ENCODE results near the gene LCOR. TPM values are rescaled to one million over a fixed set of nuclear protein-coding genes. Genes with fewer than 3 reads are reported as not detected.

LCOR gene
- total and polyA plus RNA-seq, 9 of the 15 experiments (the other 6 are each of a cell fraction or from before 2014, with no cell fraction given) = 3.6 to 25.2 (median 14.4) TPM

DNA sequence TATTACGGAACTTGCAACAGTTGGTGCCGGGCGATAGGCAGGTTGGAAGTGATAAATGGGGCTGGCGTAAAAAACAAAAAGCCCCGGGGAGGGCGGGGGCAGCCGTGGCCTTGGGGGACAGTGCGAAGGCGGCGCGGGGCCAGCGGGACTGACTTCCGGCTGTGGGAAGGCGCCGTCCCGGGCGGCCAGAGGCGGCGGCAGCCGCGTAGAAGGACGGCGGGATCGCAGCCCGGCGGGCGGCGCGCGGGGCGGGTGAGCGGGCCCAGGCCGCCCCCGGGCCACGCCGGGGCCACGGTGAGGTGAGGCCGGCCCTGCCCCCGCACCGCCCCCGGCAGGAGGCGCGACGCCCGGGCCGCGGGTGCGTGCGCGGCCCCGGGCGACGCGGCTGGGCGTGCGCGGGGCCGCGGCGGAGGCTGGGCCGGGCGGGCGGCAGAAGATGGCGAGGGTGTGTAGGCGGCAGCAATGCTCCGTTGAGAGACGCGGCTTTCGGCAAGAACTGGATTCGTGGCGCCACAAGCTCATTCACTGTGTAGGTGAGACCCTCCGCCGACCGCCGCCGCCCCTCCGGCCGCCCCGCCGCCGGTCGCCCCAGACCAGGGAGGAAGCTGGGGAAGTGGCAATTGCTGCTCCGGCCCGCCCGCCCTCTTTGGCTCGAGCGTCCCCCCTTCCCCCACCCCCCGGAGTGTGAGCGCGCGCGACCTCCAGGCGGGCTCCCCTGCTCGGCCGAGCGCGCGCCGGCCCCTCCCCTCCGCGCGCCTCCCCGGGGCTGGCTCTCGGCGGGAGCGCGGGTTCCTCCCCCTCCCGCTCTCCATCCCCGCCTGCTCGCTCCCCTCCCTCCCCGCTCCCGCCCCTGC, at the start of gene LCOR (continued):
- TF ChIP-seq ZNF655 (CRISPR knock-in tag; IDR thresholded peaks at IDR 0.05) (no peak), XRCC4 (IDR thresholded peaks at IDR 0.05; ENCODE audit: extremely low read depth, insufficient read depth, insufficient read length) (no peak), IRF9 (tag; IDR thresholded peaks at IDR 0.05) (no peak), ZBTB1 (CRISPR knock-in tag; IDR thresholded peaks at IDR 0.05; ENCODE audit: borderline replicate concordance, low read depth) (no peak), COPS2 (conservative IDR thresholded peaks at IDR 0.05) (no peak), FOXA3 (CRISPR knock-in tag; conservative IDR thresholded peaks at IDR 0.05 in 1 of 2, IDR thresholded peaks at IDR 0.05 in 1 of 2) (no peak), KDM1A (IDR thresholded peaks at IDR 0.05) (no peak)
- TF ChIP-seq, protein P1, sequence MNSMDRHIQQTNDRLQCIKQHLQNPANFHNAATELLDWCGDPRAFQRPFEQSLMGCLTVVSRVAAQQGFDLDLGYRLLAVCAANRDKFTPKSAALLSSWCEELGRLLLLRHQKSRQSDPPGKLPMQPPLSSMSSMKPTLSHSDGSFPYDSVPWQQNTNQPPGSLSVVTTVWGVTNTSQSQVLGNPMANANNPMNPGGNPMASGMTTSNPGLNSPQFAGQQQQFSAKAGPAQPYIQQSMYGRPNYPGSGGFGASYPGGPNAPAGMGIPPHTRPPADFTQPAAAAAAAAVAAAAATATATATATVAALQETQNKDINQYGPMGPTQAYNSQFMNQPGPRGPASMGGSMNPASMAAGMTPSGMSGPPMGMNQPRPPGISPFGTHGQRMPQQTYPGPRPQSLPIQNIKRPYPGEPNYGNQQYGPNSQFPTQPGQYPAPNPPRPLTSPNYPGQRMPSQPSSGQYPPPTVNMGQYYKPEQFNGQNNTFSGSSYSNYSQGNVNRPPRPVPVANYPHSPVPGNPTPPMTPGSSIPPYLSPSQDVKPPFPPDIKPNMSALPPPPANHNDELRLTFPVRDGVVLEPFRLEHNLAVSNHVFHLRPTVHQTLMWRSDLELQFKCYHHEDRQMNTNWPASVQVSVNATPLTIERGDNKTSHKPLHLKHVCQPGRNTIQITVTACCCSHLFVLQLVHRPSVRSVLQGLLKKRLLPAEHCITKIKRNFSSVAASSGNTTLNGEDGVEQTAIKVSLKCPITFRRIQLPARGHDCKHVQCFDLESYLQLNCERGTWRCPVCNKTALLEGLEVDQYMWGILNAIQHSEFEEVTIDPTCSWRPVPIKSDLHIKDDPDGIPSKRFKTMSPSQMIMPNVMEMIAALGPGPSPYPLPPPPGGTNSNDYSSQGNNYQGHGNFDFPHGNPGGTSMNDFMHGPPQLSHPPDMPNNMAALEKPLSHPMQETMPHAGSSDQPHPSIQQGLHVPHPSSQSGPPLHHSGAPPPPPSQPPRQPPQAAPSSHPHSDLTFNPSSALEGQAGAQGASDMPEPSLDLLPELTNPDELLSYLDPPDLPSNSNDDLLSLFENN (IDR thresholded peaks at IDR 0.05; ENCODE audit: low read depth in 2 of 2, low read length in 2 of 2) = peak in 1 of 2 experiments; percentile 59; a peak in 1 of 4 replicates
- TF ChIP-seq, protein P2, sequence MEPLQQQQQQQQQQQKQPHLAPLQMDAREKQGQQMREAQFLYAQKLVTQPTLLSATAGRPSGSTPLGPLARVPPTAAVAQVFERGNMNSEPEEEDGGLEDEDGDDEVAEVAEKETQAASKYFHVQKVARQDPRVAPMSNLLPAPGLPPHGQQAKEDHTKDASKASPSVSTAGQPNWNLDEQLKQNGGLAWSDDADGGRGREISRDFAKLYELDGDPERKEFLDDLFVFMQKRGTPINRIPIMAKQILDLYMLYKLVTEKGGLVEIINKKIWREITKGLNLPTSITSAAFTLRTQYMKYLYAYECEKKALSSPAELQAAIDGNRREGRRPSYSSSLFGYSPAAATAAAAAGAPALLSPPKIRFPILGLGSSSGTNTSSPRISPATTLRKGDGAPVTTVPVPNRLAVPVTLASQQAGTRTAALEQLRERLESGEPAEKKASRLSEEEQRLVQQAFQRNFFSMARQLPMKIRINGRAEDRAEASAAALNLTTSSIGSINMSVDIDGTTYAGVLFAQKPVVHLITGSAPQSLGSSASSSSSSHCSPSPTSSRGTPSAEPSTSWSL (CRISPR knock-in tag; IDR thresholded peaks at IDR 0.05; ENCODE audit: borderline replicate concordance) = no peak
- TF ChIP-seq, protein P3, sequence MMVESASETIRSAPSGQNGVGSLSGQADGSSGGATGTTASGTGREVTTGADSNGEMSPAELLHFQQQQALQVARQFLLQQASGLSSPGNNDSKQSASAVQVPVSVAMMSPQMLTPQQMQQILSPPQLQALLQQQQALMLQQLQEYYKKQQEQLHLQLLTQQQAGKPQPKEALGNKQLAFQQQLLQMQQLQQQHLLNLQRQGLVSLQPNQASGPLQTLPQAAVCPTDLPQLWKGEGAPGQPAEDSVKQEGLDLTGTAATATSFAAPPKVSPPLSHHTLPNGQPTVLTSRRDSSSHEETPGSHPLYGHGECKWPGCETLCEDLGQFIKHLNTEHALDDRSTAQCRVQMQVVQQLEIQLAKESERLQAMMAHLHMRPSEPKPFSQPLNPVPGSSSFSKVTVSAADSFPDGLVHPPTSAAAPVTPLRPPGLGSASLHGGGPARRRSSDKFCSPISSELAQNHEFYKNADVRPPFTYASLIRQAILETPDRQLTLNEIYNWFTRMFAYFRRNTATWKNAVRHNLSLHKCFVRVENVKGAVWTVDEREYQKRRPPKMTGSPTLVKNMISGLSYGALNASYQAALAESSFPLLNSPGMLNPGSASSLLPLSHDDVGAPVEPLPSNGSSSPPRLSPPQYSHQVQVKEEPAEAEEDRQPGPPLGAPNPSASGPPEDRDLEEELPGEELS (CRISPR knock-in tag; IDR thresholded peaks at IDR 0.05; ENCODE audit: borderline replicate concordance) = no peak
- TF ChIP-seq, protein P4, sequence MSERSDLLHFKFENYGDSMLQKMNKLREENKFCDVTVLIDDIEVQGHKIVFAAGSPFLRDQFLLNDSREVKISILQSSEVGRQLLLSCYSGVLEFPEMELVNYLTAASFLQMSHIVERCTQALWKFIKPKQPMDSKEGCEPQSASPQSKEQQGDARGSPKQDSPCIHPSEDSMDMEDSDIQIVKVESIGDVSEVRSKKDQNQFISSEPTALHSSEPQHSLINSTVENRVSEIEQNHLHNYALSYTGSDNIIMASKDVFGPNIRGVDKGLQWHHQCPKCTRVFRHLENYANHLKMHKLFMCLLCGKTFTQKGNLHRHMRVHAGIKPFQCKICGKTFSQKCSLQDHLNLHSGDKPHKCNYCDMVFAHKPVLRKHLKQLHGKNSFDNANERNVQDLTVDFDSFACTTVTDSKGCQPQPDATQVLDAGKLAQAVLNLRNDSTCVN (CRISPR knock-in tag; IDR thresholded peaks at IDR 0.05) = no peak
- TF ChIP-seq, protein P5, sequence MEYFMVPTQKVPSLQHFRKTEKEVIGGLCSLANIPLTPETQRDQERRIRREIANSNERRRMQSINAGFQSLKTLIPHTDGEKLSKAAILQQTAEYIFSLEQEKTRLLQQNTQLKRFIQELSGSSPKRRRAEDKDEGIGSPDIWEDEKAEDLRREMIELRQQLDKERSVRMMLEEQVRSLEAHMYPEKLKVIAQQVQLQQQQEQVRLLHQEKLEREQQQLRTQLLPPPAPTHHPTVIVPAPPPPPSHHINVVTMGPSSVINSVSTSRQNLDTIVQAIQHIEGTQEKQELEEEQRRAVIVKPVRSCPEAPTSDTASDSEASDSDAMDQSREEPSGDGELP (CRISPR knock-in tag; IDR thresholded peaks at IDR 0.05; ENCODE audit: borderline replicate concordance) = no peak
